K562 (cell line): ENCODE data around the gene UCHL5. TPM values are rescaled to one million over a fixed set of nuclear protein-coding genes. Genes with fewer than 3 reads are reported as not detected.

Experiments
- ARHGAP35 ChIP-seq: fragments of 450-650 bp; IDR thresholded peaks from 2 replicates; pipeline ENCODE4 v1.6.1; 2018; ENCODE audit not compliant: partially characterized antibody
- ARID3A ChIP-seq: IDR thresholded peaks from 2 replicates; pipeline ENCODE4 v1.6.1; 2012; ENCODE audit warnings: low read depth, low read length, improper control_type of control experiment, borderline replicate concordance
- ATF4 ChIP-seq: fragments of 450-650 bp; formaldehyde crosslinking; IDR thresholded peaks from 2 replicates; pipeline ENCODE4 v1.4.0; 2022; ENCODE audit warnings: mild to moderate bottlenecking, moderate library complexity
- DNMT1 ChIP-seq: fragments of 450-650 bp; IDR thresholded peaks from 2 replicates; pipeline ENCODE4 v1.6.1; 2016; ENCODE audit warnings: antibody characterized with exemption, mild to moderate bottlenecking
- ETV1 ChIP-seq: fragments of 450-650 bp; conservative IDR thresholded peaks from 2 replicates; pipeline ENCODE4 v1.6.1; 2016; ENCODE audit warnings: missing genetic modification characterization, control low read depth, low read depth, missing compliant biosample characterization
- EZH2 ChIP-seq: IDR thresholded peaks from 2 replicates; pipeline ENCODE4 v1.6.1; 2012; ENCODE audit warnings: low read depth, mild to moderate bottlenecking, inconsistent platforms, low read length, borderline replicate concordance
- L3MBTL2 ChIP-seq: fragments of 450-650 bp; IDR thresholded peaks from 2 replicates; pipeline ENCODE4 v1.6.1; 2016; ENCODE audit warnings: mild to moderate bottlenecking, moderate library complexity
- MLX ChIP-seq, 2 experiments: fragments of 450-650 bp in 1 of 2; sonication (generic) in 1 of 2; formaldehyde crosslinking; conservative IDR thresholded peaks; 2 replicates each; pipeline versions ENCODE4 v1.4.0 to v1.8.1; 2020 to 2022; ENCODE audit warnings: mild to moderate bottlenecking in 1 of 2, missing genetic modification reagents in 1 of 2
- NKRF ChIP-seq: fragments of 450-650 bp; IDR thresholded peaks from 2 replicates; pipeline ENCODE4 v1.6.1; 2016; ENCODE audit warnings: borderline replicate concordance
- PBX2 ChIP-seq, 2 experiments: IDR thresholded peaks in 1 of 2; conservative IDR thresholded peaks in 1 of 2; 2 replicates each; pipeline ENCODE4 v1.6.1; 2016; ENCODE audit warnings: low read depth in 2 of 2, mild to moderate bottlenecking in 1 of 2, missing compliant biosample characterization in 1 of 2, missing genetic modification characterization in 1 of 2, moderate library complexity in 1 of 2
- POLR2A ChIP-seq: fragments of 450-650 bp; conservative IDR thresholded peaks from 2 replicates; pipeline ENCODE4 v1.6.1; 2016
- RNF2 ChIP-seq: sonication (generic); IDR thresholded peaks from 2 replicates; pipeline ENCODE4 v1.6.1; 2016
- RUNX1 ChIP-seq: sonication (generic); IDR thresholded peaks from 2 replicates; pipeline ENCODE4 v1.6.1; 2016; ENCODE audit warnings: antibody characterized with exemption, low read depth
- ZBED1 ChIP-seq: IDR thresholded peaks from 2 replicates; pipeline ENCODE4 v1.6.1; 2014
- ZBTB34 ChIP-seq: fragments of 250-450 bp; sonication (Bioruptor Pico); IDR thresholded peaks from 2 replicates; pipeline ENCODE4 v1.8.0; 2021; ENCODE audit warnings: mild to moderate bottlenecking, moderate library complexity
- ZNF445 ChIP-seq: fragments of 250-450 bp; sonication (Bioruptor Pico); IDR thresholded peaks from 2 replicates; pipeline ENCODE4 v1.4.0; 2020; ENCODE audit warnings: low read depth, mild to moderate bottlenecking, moderate library complexity
- ZNF766 ChIP-seq: fragments of 200-800 bp; sonication (Bioruptor generic); conservative IDR thresholded peaks from 2 replicates; pipeline ENCODE4 v1.6.1; 2016; ENCODE audit warnings: missing genetic modification characterization, missing compliant biosample characterization
- polyA plus RNA-seq, 8 experiments: library from polyadenylated mRNA; depleted of rRNA in 4 of 8; stranded (reverse) in 5 of 8; unstranded in 3 of 8; fragments of >200 nt; fragmentation: Nextera tagmentation in 2 of 8; fragmentation: Illumina TruSeq in 1 of 8; extraction: Ambion mirVana in 2 of 8; extraction: Trizol in 1 of 8; gene quantifications; 2 replicates each; pipeline versions ENCODE4 v1.2.1 to v1.2.3, GENCODE V29; 2011 to 2014; ENCODE audit warnings: inconsistent platforms in 1 of 8, missing spikeins in 1 of 8
- total RNA-seq, 7 experiments: library from RNA; depleted of rRNA in 6 of 7; stranded (reverse); fragments of >200 nt in 6 of 7; fragmentation: Illumina TruSeq in 2 of 7; extraction: Trizol in 2 of 7; gene quantifications; 2 replicates each; pipeline versions ENCODE4 v1.2.1 to v1.2.3, GENCODE V29; 2011 to 2021; ENCODE audit warnings: low replicate concordance in 1 of 7

The UCHL5 gene
- total and polyA plus RNA-seq, 9 of the 15 experiments (the other 6 are each of a cell fraction or from before 2014, with no cell fraction given): 61.0 to 206 (median 122) TPM

- TF ChIP-seq PBX2 (CRISPR knock-in tag; IDR thresholded peaks at IDR 0.05; ENCODE audit: low read depth): no peak
- TF ChIP-seq PBX2 (tag; conservative IDR thresholded peaks at IDR 0.05; ENCODE audit: low read depth): no peak
- no peak for TF ChIP-seq ARID3A
- TF ChIP-seq ATF4 (CRISPR knock-in tag): 0 out of 2 replicates have a peak, but pooled peaks have one; percentile 38
- TF ChIP-seq ARHGAP35: no peak
- TF ChIP-seq L3MBTL2: peak; percentile 73
- TF ChIP-seq EZH2: no peak
- TF ChIP-seq NKRF: 0 out of 2 replicates have a peak, but pooled peaks have one; percentile 52
- TF ChIP-seq ETV1: no peak
- no peak for TF ChIP-seq ZBED1
- peak; percentile 66 for TF ChIP-seq ZNF766
- TF ChIP-seq ZNF445 (CRISPR knock-in tag): no peak
- no peak for TF ChIP-seq DNMT1
- TF ChIP-seq ZBTB34: no peak
- TF ChIP-seq POLR2A: peak; percentile 84
- TF ChIP-seq RNF2: 0 out of 2 replicates have a peak, but pooled peaks have one; percentile 31
- 0 out of 4 replicates have a peak, but pooled peaks of 1 of the 2 experiments have one; percentile 53 for TF ChIP-seq MLX (CRISPR knock-in tag; conservative IDR thresholded peaks at IDR 0.05)
- TF ChIP-seq RUNX1: no peak
Observed at GRCh38 chr1:193104907-193105820, 46.0 kb upstream of the UCHL5 start, which contains the start of gene GLRX2 (continued).
